Subcutaneous adipose tissue (tissue), 4 donors: ENCODE data around the gene BRI3BP. TPM values are rescaled to one million over a fixed set of nuclear protein-coding genes. Genes with fewer than 3 reads are reported as not detected.

ENCODE experiments used
- small RNA-seq: library from RNA; depleted of rRNA; stranded (forward); fragments of <200 nt; gene quantifications from one replicate; pipeline ENCODE3, GENCODE V24; 2016
- total RNA-seq, 4 donors: library from RNA; depleted of rRNA; stranded (reverse); fragments of >200 nt; gene quantifications; one replicate each; pipeline ENCODE4 v1.1.0, GENCODE V29; 2016

Gene BRI3BP
- total RNA-seq, 4 donors from 2014 or later = 4.7 to 5.8 (median 5.0) TPM

Small RNA genes within 50 kb of the gene (small RNA-seq; reads per million reads assigned to genes)
- gene AC122688.1 = not detected

Other genes starting within 250 kb of the BRI3BP start
- 10 to 100 TPM; 26.6 to 58.6 (median 38.2) TPM for gene SCARB1, start 129.8 kb upstream of the BRI3BP start, total RNA-seq
- gene UBC, start 79.0 kb upstream of the BRI3BP start, total RNA-seq = 1,000 to 10,000 TPM in 3 of 4 donors, 100 to 1,000 TPM in 1; 930 to 1,581 (median 1,433) TPM
- 10 to 100 TPM in 2 of 4 donors, 1 to 10 TPM in 2; 7.3 to 14.3 (median 9.0) TPM for gene DHX37, start 4.5 kb upstream of the BRI3BP start, total RNA-seq
- gene AACS, start 71.8 kb downstream of the BRI3BP start, total RNA-seq = 10 to 100 TPM; 15.3 to 79.1 (median 29.7) TPM
- under 1 TPM; under 0.01 to 0.49 (median 0.31) TPM for gene TMEM132B, start 192.7 kb downstream of the BRI3BP start, total RNA-seq